22Rv1 (cell line): ENCODE measurements around the gene SCUBE3.

ENCODE experiments used
- H3K27ac ChIP-seq: fragments of 450-650 bp; 2 replicates; pipeline ENCODE4 v1.5.1; 2017
- ZFX ChIP-seq: fragments of 450-650 bp; IDR thresholded peaks from 2 replicates; pipeline ENCODE4 v1.6.1; 2017; ENCODE audit warnings: antibody characterized with exemption, borderline replicate concordance
- TF ChIP-seq, protein P1 (sequence below): fragments of 450-650 bp; IDR thresholded peaks from 2 replicates; pipeline ENCODE4 v1.5.1; 2017; ENCODE audit warnings: mild to moderate bottlenecking

The SCUBE3 gene

DNA sequence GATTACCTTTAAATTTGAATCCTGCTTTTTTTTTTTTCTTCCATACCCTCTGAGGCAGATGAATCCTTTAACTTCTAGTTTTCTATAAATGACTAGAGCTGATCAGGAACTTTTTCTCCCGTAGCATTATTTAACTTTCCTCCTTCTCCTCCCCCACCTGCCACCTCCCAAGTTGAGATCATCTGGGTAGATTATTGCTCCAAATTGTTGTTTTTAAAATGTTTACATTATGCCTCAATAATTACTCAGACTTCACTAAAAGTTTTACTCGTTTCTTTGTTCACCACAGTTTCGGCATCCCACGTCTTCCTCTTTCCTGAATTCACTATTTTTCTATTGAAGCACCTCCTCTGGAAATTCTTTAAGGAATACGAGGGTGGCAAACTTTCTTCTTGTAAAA, 16.6 kb upstream of the SCUBE3 start:
- TF ChIP-seq, protein P1, sequence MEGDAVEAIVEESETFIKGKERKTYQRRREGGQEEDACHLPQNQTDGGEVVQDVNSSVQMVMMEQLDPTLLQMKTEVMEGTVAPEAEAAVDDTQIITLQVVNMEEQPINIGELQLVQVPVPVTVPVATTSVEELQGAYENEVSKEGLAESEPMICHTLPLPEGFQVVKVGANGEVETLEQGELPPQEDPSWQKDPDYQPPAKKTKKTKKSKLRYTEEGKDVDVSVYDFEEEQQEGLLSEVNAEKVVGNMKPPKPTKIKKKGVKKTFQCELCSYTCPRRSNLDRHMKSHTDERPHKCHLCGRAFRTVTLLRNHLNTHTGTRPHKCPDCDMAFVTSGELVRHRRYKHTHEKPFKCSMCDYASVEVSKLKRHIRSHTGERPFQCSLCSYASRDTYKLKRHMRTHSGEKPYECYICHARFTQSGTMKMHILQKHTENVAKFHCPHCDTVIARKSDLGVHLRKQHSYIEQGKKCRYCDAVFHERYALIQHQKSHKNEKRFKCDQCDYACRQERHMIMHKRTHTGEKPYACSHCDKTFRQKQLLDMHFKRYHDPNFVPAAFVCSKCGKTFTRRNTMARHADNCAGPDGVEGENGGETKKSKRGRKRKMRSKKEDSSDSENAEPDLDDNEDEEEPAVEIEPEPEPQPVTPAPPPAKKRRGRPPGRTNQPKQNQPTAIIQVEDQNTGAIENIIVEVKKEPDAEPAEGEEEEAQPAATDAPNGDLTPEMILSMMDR: no peak
- no peak for TF ChIP-seq ZFX
- no peak overlapping the region for H3K27ac ChIP-seq

- no peak overlapping the region for H3K27ac ChIP-seq
- TF ChIP-seq ZFX: no peak
- TF ChIP-seq, protein P1: no peak
Observed at GRCh38 chr6:35199866-35200265, 13.9 kb upstream of the SCUBE3 start.

DNA sequence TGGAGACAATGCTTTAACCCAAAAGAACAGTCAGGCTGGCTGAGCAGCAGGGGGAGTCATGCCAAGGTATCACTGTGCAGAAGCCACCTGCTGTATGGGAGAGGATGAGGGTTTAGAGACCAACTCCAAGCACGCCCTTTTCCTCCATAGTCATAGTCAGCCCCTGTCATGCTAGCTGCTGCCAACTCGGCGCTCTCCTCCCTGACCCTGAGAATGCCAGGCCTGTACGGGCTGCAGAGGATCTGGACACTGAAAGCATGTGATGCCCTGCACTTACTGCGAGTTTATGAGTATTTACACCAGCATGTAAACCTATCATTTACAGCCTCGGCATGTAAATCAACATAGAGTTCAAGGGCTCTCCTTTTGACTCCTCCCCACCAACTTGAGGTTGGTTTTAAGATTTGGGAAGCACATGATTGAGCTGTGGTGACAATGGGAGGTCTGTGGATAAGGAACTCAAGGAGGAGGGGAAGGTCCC, 11.7 kb upstream of the SCUBE3 start:
- no peak overlapping the region for H3K27ac ChIP-seq
- TF ChIP-seq ZFX: no peak
- TF ChIP-seq, protein P1: peak; percentile 28; the same call in 1 of the 2 replicates

GRCh38 chr6:35203152-35203670, 10.5 kb upstream of the SCUBE3 start:
- no peak overlapping the region for H3K27ac ChIP-seq
- TF ChIP-seq, protein P1: no peak
- no peak for TF ChIP-seq ZFX

DNA sequence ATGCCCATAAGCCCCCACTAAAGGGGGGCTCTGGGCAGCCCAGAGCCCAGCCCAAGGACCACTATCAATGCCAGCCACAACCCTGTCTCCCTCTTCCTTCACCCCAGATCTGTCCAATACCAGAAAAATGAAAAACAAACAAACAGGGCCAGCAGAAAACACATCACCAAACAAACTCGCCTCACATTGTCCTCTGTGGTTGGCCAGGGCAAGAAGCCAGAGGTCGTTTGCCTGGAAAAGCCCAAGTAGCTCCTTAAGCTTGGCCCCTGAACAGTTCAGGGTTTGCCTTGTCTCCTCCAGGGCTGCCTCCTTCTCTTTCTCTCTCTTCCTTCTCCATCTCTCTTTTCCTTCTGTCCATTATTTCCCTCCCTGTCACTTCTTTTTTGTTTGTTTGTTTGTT, 10.1 kb upstream of the SCUBE3 start:
- no peak overlapping the region for H3K27ac ChIP-seq
- TF ChIP-seq, protein P1: no peak
- TF ChIP-seq ZFX: no peak

- no peak for TF ChIP-seq ZFX
- TF ChIP-seq, protein P1: no peak
- no peak overlapping the region for H3K27ac ChIP-seq
Observed at GRCh38 chr6:35206346-35206745, 7.4 kb upstream of the SCUBE3 start.

GRCh38 chr6:35208419-35208818, 5.3 kb upstream of the SCUBE3 start:
- no peak overlapping the region for H3K27ac ChIP-seq
- TF ChIP-seq, protein P1: no peak
- no peak for TF ChIP-seq ZFX
